Neural cell (in vitro differentiated cells): ENCODE measurements around the gene SMLR1.

Experiments used
- CTCF ChIP-seq: fragments of 450-650 bp; IDR thresholded peaks from 2 replicates; pipeline ENCODE4 v1.5.1; 2014; ENCODE audit warnings: antibody characterized with exemption, mild to moderate bottlenecking, moderate library complexity; ENCODE audit not compliant: poor library complexity, severe bottlenecking
- EP300 ChIP-seq: fragments of 450-650 bp; conservative IDR thresholded peaks from 2 replicates; pipeline ENCODE4 v1.6.1; 2014; ENCODE audit warnings: antibody characterized with exemption, mild to moderate bottlenecking, moderate library complexity; ENCODE audit not compliant: poor library complexity, severe bottlenecking
- EZH2 ChIP-seq: fragments of 200-600, 300-800 bp; shearing (Covaris generic), sonication (generic); IDR thresholded peaks from 2 replicates; pipeline ENCODE4 v1.6.1; 2014; ENCODE audit warnings: antibody characterized with exemption, low read length, borderline replicate concordance, mild to moderate bottlenecking; ENCODE audit not compliant: insufficient read depth, poor library complexity, severe bottlenecking
- MXI1 ChIP-seq: fragments of 450-650 bp; conservative IDR thresholded peaks from 2 replicates; pipeline ENCODE4 v1.6.1; 2014; ENCODE audit warnings: antibody characterized with exemption, mild to moderate bottlenecking; ENCODE audit not compliant: poor library complexity, severe bottlenecking
- POLR2AphosphoS5 ChIP-seq: IDR thresholded peaks from 2 replicates; pipeline ENCODE4 v1.6.1; 2012
- RAD21 ChIP-seq: fragments of 450-650 bp; conservative IDR thresholded peaks from 2 replicates; pipeline ENCODE4 v1.6.1; 2014; ENCODE audit warnings: antibody characterized with exemption, mild to moderate bottlenecking, moderate library complexity
- SMC3 ChIP-seq: fragments of 450-650 bp; conservative IDR thresholded peaks from 2 replicates; pipeline ENCODE4 v1.6.1; 2014; ENCODE audit warnings: antibody characterized with exemption, mild to moderate bottlenecking, moderate library complexity; ENCODE audit not compliant: poor library complexity
- TF ChIP-seq, protein P1 (sequence below): IDR thresholded peaks from 2 replicates; pipeline ENCODE4 v1.6.1; 2012; ENCODE audit warnings: borderline replicate concordance

DNA sequence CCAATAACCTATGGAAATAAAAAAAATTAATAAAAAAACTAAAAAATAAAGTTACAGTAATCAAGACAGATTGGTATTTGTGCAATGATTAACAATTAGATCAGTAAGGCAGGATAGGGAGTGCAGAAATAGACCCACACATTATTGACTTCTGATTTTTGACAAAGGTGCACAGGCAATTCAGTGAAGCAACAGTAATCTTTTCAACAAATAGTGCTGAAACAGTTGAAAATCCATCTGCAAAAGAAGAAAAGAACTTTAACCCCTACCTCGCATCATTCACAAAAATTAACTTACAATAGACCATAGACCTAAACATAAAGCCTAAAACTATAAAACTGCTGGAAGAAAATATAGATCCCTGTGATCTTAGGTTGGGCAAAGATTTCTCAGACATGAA, 4.5 kb upstream of the SMLR1 start:
- TF ChIP-seq POLR2AphosphoS5 = no peak
- TF ChIP-seq CTCF = no peak
- no peak for TF ChIP-seq SMC3
- TF ChIP-seq EP300 = no peak
- no peak for TF ChIP-seq EZH2
- TF ChIP-seq, protein P1, sequence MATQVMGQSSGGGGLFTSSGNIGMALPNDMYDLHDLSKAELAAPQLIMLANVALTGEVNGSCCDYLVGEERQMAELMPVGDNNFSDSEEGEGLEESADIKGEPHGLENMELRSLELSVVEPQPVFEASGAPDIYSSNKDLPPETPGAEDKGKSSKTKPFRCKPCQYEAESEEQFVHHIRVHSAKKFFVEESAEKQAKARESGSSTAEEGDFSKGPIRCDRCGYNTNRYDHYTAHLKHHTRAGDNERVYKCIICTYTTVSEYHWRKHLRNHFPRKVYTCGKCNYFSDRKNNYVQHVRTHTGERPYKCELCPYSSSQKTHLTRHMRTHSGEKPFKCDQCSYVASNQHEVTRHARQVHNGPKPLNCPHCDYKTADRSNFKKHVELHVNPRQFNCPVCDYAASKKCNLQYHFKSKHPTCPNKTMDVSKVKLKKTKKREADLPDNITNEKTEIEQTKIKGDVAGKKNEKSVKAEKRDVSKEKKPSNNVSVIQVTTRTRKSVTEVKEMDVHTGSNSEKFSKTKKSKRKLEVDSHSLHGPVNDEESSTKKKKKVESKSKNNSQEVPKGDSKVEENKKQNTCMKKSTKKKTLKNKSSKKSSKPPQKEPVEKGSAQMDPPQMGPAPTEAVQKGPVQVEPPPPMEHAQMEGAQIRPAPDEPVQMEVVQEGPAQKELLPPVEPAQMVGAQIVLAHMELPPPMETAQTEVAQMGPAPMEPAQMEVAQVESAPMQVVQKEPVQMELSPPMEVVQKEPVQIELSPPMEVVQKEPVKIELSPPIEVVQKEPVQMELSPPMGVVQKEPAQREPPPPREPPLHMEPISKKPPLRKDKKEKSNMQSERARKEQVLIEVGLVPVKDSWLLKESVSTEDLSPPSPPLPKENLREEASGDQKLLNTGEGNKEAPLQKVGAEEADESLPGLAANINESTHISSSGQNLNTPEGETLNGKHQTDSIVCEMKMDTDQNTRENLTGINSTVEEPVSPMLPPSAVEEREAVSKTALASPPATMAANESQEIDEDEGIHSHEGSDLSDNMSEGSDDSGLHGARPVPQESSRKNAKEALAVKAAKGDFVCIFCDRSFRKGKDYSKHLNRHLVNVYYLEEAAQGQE = no peak
- no peak for TF ChIP-seq MXI1
- TF ChIP-seq RAD21 = no peak
